Measurements from ENCODE around the gene STARD3. TPM values are rescaled to one million over a fixed set of nuclear protein-coding genes. Genes with fewer than 3 reads are reported as not detected.

The STARD3 gene
- total and polyA plus RNA-seq, 4 donors, result 34.7 to 72.4 (median 46.9) TPM

DNA sequence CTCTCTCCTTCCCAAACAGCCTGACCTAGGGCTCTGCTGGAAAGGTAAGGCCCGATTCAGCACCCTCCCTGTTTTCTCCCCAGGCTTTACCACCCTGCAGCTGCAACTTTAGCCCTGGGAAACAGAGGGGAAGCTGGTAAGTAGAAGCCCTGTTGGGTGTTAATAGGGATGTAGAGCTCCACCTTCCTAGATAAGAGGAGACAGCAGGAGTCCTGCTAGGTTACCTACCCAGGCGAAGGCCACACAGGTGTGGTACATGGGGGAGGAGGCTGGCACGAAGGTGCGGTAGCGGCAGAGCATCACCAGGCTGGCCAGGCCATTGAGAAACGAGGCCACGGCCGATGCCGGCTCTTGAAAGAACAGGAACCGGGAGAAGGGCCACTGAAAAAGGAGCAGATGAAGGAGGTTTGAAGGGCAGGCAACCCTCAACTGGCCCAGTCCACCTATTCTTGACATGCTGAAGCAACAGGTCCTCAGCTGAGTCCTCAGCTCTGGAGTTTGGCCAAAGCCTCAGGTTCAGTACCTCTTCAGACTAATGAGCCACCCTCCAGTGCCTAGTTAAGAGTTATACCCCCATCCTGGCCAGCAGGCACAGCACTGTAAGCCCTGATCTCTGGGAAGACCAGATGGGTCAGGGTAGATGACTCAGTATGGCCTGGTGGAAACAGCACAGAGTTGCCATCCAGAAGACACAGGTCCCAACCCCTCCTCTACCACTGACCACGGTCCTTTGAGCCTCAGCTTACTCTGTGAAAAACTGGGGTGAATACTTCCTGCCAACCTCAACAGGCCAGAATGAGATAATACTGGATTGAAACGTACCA lies 47.6 kb downstream of the STARD3 start:
- H3K27ac ChIP-seq (ENCODE audit: low read depth in 1 of 2, low read length in 2 of 2), result no peak overlapping the region
- H3K36me3 ChIP-seq (ENCODE audit: control insufficient read depth in 1 of 2, insufficient read depth in 2 of 2, low read length in 1 of 2), result no peaks in the 10 kb centered on the region

GRCh38 chr17:39687101-39687545 lies 50.2 kb downstream of the STARD3 start:
- Histone ChIP-seq H3K4me1 (ENCODE audit: control insufficient read depth in 1 of 2, insufficient read depth in 2 of 2, low read length in 2 of 2) (peaks cover 0 to 1% of the 10 kb centered on the region in 2 donors), H3K36me3 (ENCODE audit: control insufficient read depth in 1 of 2, insufficient read depth in 2 of 2, low read length in 1 of 2) (no peaks in the 10 kb centered on the region), H3K27ac (ENCODE audit: low read depth in 1 of 2, low read length in 2 of 2) (no peak overlapping the region), H3K27me3 (ENCODE audit: control insufficient read depth in 1 of 2, insufficient read depth in 2 of 2, low read length in 1 of 2) (no peaks in the 10 kb centered on the region), H3K4me3 (ENCODE audit: low read length in 2 of 2) (no peak overlapping the region), H3K9me3 (ENCODE audit: control insufficient read depth, low read length) (no peaks in the 10 kb centered on the region)
- 47 to 57% methylated on average over 6 of the region's 6 CpGs for WGBS, 2 donors
- intact Hi-C loops (cut with DNase I), result no loop called here
- DNase-seq (no peak), ATAC-seq (ENCODE audit: low FRiP score) (no peak)

More for the DNA sequence above, 47.6 kb downstream of the STARD3 start:
- Histone ChIP-seq H3K27me3 (ENCODE audit: control insufficient read depth in 1 of 2, insufficient read depth in 2 of 2, low read length in 1 of 2) (no peaks in the 10 kb centered on the region), H3K4me3 (ENCODE audit: low read length in 2 of 2) (no peak overlapping the region), H3K4me1 (ENCODE audit: control insufficient read depth in 1 of 2, insufficient read depth in 2 of 2, low read length in 2 of 2) (peaks cover 0 to 1% of the 10 kb centered on the region in 2 donors), H3K9me3 (ENCODE audit: control insufficient read depth, low read length) (no peaks in the 10 kb centered on the region)
- ATAC-seq (ENCODE audit: low FRiP score), result no peak
- WGBS, 2 donors, result 91 to 92% methylated on average over 12 of the region's 12 CpGs
- no peak for DNase-seq
- intact Hi-C loops (cut with DNase I), result no loop called here

DNA sequence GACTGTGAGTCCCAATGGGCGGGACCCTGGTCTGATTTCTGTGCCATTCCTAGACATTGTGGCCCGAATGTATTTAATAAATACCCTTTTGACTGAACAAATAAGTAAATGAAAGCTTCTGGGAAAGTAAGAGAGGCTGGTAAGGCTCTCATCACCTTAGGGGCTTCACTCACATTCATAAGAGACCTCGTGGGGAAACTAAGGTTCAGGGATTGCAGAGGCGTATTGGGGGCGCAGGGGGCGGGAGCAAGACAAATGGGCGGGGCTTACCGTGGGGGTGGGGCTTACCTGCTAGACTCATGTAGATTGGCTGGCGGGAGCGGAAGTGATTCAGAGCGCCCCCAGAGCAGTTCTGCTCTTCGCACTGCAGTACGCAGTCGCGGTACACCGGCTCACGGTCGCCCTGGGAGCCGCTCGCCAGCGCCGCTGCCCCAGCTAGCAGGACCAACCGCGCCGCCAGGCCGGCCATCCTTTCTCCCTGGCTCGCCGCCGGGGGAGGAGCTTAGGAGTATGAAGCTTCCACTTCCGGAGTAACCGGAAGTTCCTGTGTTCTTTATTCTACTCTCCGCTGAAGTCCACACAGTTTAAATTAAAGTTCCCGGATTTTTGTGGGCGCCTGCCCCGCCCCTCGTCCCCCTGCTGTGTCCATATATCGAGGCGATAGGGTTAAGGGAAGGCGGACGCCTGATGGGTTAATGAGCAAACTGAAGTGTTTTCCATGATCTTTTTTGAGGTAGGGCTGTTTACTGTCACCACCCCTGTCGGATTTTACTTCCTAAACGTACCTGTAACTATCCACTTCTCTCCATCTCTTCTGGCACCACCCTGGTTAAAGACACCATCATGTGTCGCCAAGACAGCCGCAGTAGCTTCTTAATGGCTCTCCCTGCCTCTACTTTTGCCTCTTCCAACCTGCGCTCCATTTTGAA lies 50.9 kb downstream of the STARD3 start, which contains the start of gene PGAP3:
Gene PGAP3 (minus strand): TSS at position 512 of the 929 bp plus-strand sequence. CDS start 43 bp downstream, at position 469.
- WGBS, 2 donors, result 2% methylated on average over 45 of the region's 45 CpGs
- DNase-seq, result peak; percentile 93 to 94
- peak; percentile 93 for ATAC-seq (ENCODE audit: low FRiP score)
- no peaks in the 10 kb centered on the region for H3K36me3 ChIP-seq (ENCODE audit: control insufficient read depth in 1 of 2, insufficient read depth in 2 of 2, low read length in 1 of 2)
- peak within 1 kb of the TSS; percentile 17 to 65 for H3K4me3 ChIP-seq (ENCODE audit: low read length in 2 of 2)
- intact Hi-C loops (cut with DNase I), result loop anchor here in 1 of 2 donors (1.0 kb wide), 1 partner anchor 11 kb away; no protein-coding TSS in a partner anchor
- no peaks in the 10 kb centered on the region for H3K27me3 ChIP-seq (ENCODE audit: control insufficient read depth in 1 of 2, insufficient read depth in 2 of 2, low read length in 1 of 2)
- peak within 1 kb of the TSS in 1 of 2 donors; percentile 90 for H3K27ac ChIP-seq (ENCODE audit: low read depth in 1 of 2, low read length in 2 of 2)
- peaks cover 0 to 1% of the 10 kb centered on the region in 2 donors for H3K4me1 ChIP-seq (ENCODE audit: control insufficient read depth in 1 of 2, insufficient read depth in 2 of 2, low read length in 2 of 2)
- H3K9me3 ChIP-seq (ENCODE audit: control insufficient read depth, low read length), result no peaks in the 10 kb centered on the region

- Histone ChIP-seq H3K27me3 (ENCODE audit: control insufficient read depth in 1 of 2, insufficient read depth in 2 of 2, low read length in 1 of 2) (no peaks in the 10 kb centered on the region), H3K4me1 (ENCODE audit: control insufficient read depth in 1 of 2, insufficient read depth in 2 of 2, low read length in 2 of 2) (peaks cover 0 to 1% of the 10 kb centered on the region in 2 donors), H3K36me3 (ENCODE audit: control insufficient read depth in 1 of 2, insufficient read depth in 2 of 2, low read length in 1 of 2) (no peaks in the 10 kb centered on the region), H3K27ac (ENCODE audit: low read depth in 1 of 2, low read length in 2 of 2) (peak overlapping the region in 1 of 2 donors; percentile 90), H3K4me3 (ENCODE audit: low read length in 2 of 2) (peak overlapping the region; percentile 17 to 65), H3K9me3 (ENCODE audit: control insufficient read depth, low read length) (no peaks in the 10 kb centered on the region)
- ATAC-seq (ENCODE audit: low FRiP score), result no peak
- DNase-seq, result peak in 1 of 2 donors; percentile 37
- intact Hi-C loops (cut with DNase I), result loop anchor here in 1 of 2 donors (1.0 kb wide), 1 partner anchor 11 kb away; no protein-coding TSS in a partner anchor
- 5 to 14% methylated on average over 6 of the region's 6 CpGs for WGBS, 2 donors
Observed at GRCh38 chr17:39688475-39688835, 51.5 kb downstream of the STARD3 start.

GRCh38 chr17:39688945-39689344 lies 52.0 kb downstream of the STARD3 start:
- 28 to 36% methylated on average over 3 of the region's 3 CpGs for WGBS, 2 donors
- no peak for DNase-seq
- Histone ChIP-seq H3K27me3 (ENCODE audit: control insufficient read depth in 1 of 2, insufficient read depth in 2 of 2, low read length in 1 of 2) (no peaks in the 10 kb centered on the region), H3K4me3 (ENCODE audit: low read length in 2 of 2) (no peak overlapping the region), H3K9me3 (ENCODE audit: control insufficient read depth, low read length) (no peaks in the 10 kb centered on the region), H3K4me1 (ENCODE audit: control insufficient read depth in 1 of 2, insufficient read depth in 2 of 2, low read length in 2 of 2) (peaks cover 0 to 1% of the 10 kb centered on the region in 2 donors), H3K36me3 (ENCODE audit: control insufficient read depth in 1 of 2, insufficient read depth in 2 of 2, low read length in 1 of 2) (no peaks in the 10 kb centered on the region), H3K27ac (ENCODE audit: low read depth in 1 of 2, low read length in 2 of 2) (no peak overlapping the region)
- no peak for ATAC-seq (ENCODE audit: low FRiP score)
- intact Hi-C loops (cut with DNase I), result loop anchor here in 1 of 2 donors (1.0 kb wide), 1 partner anchor 10 kb away; no protein-coding TSS in a partner anchor

- WGBS, 2 donors, result 91 to 93% methylated on average over 5 of the region's 5 CpGs
- no peak overlapping the region for H3K4me3 ChIP-seq (ENCODE audit: low read length in 2 of 2)
- no peaks in the 10 kb centered on the region for H3K36me3 ChIP-seq (ENCODE audit: control insufficient read depth in 1 of 2, insufficient read depth in 2 of 2, low read length in 1 of 2)
- H3K4me1 ChIP-seq (ENCODE audit: control insufficient read depth in 1 of 2, insufficient read depth in 2 of 2, low read length in 2 of 2), result no peaks in the 10 kb centered on the region
- no peak overlapping the region for H3K27ac ChIP-seq (ENCODE audit: low read depth in 1 of 2, low read length in 2 of 2)
- no peaks in the 10 kb centered on the region for H3K9me3 ChIP-seq (ENCODE audit: control insufficient read depth, low read length)
- intact Hi-C loops (cut with DNase I), result no loop called here
- no peak for ATAC-seq (ENCODE audit: low FRiP score)
- DNase-seq, result no peak
- no peaks in the 10 kb centered on the region for H3K27me3 ChIP-seq (ENCODE audit: control insufficient read depth in 1 of 2, insufficient read depth in 2 of 2, low read length in 1 of 2)
Observed at GRCh38 chr17:39694593-39694992, 57.6 kb downstream of the STARD3 start.

GRCh38 chr17:39695089-39695474 lies 58.1 kb downstream of the STARD3 start:
- H3K9me3 ChIP-seq (ENCODE audit: control insufficient read depth, low read length), result no peaks in the 10 kb centered on the region
- H3K27ac ChIP-seq (ENCODE audit: low read depth in 1 of 2, low read length in 2 of 2), result no peak overlapping the region
- no peak overlapping the region for H3K4me3 ChIP-seq (ENCODE audit: low read length in 2 of 2)
- intact Hi-C loops (cut with DNase I), result no loop called here
- H3K36me3 ChIP-seq (ENCODE audit: control insufficient read depth in 1 of 2, insufficient read depth in 2 of 2, low read length in 1 of 2), result no peaks in the 10 kb centered on the region
- no peaks in the 10 kb centered on the region for H3K4me1 ChIP-seq (ENCODE audit: control insufficient read depth in 1 of 2, insufficient read depth in 2 of 2, low read length in 2 of 2)
- peak in 1 of 2 donors; percentile 3 for DNase-seq
- WGBS, 2 donors, result 87 to 88% methylated on average over 2 of the region's 2 CpGs
- ATAC-seq (ENCODE audit: low FRiP score), result no peak
- H3K27me3 ChIP-seq (ENCODE audit: control insufficient read depth in 1 of 2, insufficient read depth in 2 of 2, low read length in 1 of 2), result no peaks in the 10 kb centered on the region

DNA sequence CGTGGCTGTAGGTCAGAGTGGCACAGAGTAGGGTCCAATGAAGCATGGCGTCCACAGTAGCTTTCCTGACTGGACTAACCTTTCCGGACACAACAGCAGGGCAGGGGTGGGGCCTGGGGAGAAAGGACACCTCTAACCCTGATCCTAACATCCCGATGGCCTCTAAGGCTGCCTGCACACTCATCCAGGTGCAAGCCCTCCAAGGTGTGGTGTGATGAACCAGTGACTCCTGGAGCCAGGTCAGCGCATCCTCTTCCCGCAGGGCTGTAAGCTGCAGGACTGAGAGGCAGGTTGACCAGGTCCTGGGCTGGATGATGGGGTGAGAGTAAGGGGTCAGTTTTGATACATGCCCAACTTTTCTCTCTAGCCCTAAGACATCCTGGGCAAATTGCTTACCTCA lies 59.8 kb downstream of the STARD3 start:
- intact Hi-C loops (cut with DNase I), result no loop called here
- no peak overlapping the region for H3K4me3 ChIP-seq (ENCODE audit: low read length in 2 of 2)
- H3K27ac ChIP-seq (ENCODE audit: low read depth in 1 of 2, low read length in 2 of 2), result no peak overlapping the region
- no peaks in the 10 kb centered on the region for H3K36me3 ChIP-seq (ENCODE audit: control insufficient read depth in 1 of 2, insufficient read depth in 2 of 2, low read length in 1 of 2)
- no peaks in the 10 kb centered on the region for H3K4me1 ChIP-seq (ENCODE audit: control insufficient read depth in 1 of 2, insufficient read depth in 2 of 2, low read length in 2 of 2)
- H3K9me3 ChIP-seq (ENCODE audit: control insufficient read depth, low read length), result no peaks in the 10 kb centered on the region
- DNase-seq (peak in 1 of 2 donors; percentile 17), ATAC-seq (ENCODE audit: low FRiP score) (no peak)
- 90 to 92% methylated on average over 6 of the region's 6 CpGs for WGBS, 2 donors
- H3K27me3 ChIP-seq (ENCODE audit: control insufficient read depth in 1 of 2, insufficient read depth in 2 of 2, low read length in 1 of 2), result no peaks in the 10 kb centered on the region
